ENCODE measurements around the gene KRTAP19-2.
"Not testable (repeated sequence)": the region's sequence is repeated elsewhere in the genome, so short reads cannot be mapped to it uniquely, and the experiment has no call there.

KRTAP19-2 gene, protein sequence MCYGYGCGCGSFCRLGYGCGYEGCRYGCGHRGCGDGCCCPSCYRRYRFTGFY

DNA sequence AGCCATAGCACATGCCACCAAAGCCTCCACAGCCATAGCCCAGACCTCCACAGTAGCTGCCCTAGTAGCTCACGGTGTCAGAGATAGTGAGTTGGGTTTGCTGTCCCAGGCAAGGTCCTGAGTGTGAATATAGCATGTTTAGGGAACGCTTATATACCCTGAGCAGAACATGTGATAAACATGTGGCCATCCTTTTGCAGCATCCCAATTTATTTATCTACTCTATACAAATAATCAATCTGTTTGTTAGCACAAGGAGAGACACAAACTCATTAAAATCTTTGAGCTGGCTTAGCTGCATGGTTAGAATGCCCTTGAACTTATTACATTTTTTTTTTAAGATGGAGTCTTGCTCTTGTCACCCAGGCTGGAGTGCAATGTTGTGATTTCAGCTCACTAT, at the start of gene KRTAP19-2:
KRTAP19-2 (minus strand) TSS at position 101 of the 400 bp plus-strand sequence; CDS start at position 13, 88 bp downstream.
- no peak for DNase-seq

DNA sequence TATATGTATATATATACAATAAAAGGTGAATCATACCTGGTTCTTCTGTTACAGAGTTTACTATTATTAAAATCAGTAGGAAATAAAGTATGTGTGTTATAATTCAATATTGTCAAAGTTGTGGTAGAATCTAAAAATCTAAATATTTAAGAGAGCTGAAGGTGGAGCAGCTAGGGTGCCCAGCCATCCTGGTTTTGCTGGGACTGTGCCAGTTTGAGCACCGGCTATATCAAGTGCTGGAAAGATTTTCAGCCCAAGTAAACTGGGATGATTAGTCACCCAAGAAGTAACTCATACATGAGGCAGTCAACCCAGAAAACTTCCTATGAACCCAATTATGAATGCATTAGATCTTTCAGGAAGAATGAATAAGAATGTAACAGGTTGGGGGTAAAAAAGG, 31.6 kb upstream of the KRTAP19-2 start:
- DNase-seq = no peak

DNA sequence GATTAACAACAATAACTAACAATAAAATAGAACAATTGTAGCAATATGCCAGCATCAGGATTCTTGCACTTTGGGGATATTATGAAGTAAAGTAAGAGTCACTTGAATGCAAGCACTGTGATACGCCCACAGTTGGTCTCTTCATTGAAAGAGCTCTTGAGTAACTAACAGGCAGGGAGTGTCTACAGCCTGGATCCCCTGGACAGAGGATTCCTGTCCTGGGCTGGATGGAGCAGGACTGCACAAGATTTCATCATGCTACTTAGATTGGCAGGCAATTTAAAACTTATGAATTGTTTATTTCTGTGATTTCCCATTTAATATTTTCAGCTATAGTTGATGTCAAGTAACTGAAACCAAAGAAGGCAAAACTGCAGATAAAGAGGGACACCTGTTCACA, 28.4 kb upstream of the KRTAP19-2 start:
- no peak for DNase-seq

DNA sequence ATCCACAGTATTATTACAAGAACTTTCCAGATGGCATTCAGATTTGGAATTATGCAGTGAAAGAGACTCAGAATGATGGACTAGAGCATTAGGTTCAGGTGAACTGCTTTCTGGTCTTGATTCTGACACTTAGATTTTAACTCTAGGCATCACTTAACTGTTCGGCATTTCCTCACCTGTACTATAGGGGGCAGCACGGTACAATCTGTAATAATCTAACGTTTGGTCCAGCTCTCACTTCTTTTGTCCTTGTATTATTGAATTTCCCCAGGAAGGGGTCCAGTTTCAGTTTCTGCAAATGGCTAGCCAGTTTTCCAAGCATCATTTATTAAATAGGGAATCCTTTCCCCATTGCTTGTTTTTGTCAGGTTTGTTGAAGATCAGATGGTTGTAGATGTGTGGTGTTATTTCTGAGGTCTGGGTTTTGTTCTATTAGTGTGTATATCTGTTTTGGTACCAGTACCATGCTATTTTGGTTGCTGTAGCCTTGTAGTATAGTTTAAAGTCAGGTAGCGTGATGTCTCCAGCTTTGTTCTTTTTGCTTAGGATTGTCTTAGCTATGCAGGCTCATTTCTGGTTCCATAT, 18.5 kb upstream of the KRTAP19-2 start:
- not testable (repeated sequence) for DNase-seq

DNA sequence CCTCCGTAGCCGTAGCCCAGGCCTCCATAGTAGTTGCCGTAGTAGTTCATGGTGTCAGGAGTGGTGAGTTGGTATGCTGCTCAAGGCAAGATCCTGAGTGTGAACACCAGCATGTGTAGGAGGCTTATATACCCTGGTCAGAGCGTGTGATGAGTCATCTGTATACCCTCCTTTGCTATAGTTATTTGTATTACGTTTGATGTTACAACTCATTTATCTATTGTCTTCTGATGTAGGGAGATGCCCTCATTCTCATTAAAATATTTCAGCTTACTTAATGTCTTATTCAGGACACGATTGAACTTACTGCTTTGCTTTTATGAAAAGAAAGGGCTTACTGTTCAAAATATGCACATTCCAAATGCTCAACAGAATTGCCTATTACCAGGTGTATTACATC, 14.8 kb upstream of the KRTAP19-2 start, which contains the start of gene KRTAP19-5:
KRTAP19-5 (minus strand) TSS at position 101 of the 400 bp plus-strand sequence; CDS start at position 50, 51 bp downstream.
- no peak for DNase-seq

DNA sequence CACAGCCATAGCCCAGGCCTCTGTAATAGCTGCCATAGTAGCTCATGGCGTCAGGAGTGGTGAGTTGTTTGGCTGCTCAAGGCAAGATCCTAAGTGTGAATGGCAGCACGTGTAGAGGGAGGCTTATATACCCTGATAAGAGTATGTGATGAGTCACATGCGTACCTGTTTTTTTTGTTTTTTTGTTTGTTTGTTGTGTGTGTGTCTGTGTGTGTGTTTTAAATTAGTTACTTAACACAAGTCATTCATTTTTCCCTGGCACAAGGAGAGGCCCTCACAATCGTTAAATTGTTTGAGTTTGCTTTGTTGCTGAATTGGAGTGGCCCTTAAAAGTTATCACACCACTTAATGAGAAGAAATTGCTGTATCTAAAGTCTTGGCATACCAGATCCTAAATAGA, 9.8 kb upstream of the KRTAP19-2 start, which contains the start of gene KRTAP19-4:
KRTAP19-4 (minus strand) TSS at position 101 of the 400 bp plus-strand sequence; CDS start at position 46, 55 bp downstream.
- DNase-seq = no peak

DNA sequence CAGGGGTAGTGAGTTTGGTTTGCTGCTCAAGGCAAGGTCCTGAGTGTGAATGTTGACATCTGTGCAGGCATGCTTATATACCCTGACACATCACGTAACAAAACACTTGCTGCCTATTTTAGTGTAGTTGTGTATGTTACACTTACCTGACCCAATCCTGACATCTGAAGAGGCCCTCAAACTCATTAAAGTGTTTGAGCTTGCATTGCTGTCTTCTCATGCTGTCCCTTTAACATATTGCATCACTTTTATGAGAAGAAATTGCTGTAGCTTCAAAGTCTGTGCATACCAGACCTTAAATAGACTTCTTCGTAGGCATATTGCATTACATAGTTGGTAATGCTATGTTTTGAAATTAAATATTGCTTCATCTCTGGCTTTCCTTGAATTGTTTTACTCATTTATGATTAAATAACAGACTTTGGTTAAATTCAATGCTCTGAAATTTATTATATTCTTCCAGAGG, 4.8 kb upstream of the KRTAP19-2 start, which contains the start of gene KRTAP19-3:
KRTAP19-3 (minus strand) TSS at position 51 of the 466 bp plus-strand sequence. CDS start 56 bp downstream, outside the sequence.
- DNase-seq = no peak

DNA sequence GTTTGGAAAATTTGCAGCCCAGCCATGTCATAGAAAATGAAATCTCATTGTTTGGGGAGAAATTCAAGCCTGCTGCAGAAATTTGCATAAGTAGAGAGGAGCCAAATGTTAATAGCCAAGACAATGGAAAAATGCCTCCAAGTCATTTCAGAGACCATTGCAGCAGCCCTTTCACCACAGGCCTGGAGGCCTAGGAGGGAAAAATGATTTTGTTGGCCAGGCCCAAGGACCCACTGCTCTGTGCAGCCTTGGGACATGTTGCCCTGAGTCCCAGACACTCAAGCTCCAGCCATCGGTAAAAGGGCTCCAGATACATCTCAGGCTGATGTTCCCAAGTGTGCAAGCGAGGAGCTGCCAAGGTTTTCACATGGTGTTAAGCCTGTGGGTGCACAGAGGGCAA, 1.1 kb downstream of the KRTAP19-2 start:
- no peak for DNase-seq

DNA sequence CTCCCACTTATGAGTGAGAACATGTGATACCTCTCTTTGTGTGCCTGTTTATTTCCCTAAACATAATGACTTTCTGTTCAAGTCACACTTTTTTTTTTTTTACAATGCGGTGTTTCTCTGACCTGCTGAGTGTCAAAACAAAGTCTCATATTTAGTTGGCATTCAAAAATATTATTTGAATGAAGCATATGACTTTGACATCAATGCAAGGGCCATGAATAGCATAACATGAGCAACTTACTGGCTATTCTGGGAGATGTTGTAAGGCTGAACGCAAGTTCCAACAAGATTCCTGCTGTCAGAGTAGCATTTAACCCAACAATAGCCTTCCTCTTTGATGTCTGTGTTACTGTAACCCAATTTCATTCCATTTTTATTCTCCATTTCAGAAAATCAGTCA, 5.1 kb downstream of the KRTAP19-2 start:
- no peak for DNase-seq

DNA sequence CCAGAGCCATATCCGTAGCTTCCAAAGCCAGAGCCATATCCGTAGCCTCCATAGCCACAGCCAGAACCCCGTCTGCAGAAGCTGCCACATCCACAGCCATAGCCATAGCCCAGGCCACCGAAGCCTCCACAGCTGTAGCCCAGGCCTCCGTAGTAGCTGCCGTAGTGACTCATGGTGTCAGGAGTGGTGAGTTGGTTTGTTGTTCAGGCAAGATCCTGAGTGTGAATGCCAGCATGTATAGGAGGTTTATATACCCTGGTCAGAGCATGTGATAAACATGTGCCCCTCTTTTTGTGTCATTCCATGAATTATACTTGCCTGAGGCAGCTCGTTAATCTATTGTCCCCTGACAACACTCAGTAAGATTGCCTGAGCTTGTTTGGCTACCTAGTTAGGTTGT, 7.1 kb downstream of the KRTAP19-2 start, which contains the start of gene KRTAP19-1:
KRTAP19-1 (minus strand) TSS at position 223 of the 400 bp plus-strand sequence; CDS start at position 173, 50 bp downstream.
- no peak for DNase-seq

DNA sequence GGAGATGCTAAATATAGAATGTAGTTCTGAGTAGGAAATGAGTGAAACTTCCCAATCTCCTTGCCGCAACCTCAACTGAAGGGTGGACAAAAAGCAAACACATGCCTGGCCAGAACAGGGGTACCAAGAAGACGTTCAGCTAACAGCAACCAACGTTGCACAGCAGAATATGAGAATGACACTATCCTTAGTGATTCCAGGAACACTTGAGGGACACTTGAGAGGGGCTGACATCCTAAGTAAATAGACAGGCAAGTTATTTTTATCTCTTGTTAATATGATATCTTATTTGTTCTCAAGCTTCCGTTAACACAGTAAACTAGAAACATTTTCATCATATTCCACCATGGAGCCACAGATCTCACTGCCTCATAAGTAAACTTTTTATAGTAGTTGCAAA, 8.0 kb downstream of the KRTAP19-2 start:
- no peak for DNase-seq

DNA sequence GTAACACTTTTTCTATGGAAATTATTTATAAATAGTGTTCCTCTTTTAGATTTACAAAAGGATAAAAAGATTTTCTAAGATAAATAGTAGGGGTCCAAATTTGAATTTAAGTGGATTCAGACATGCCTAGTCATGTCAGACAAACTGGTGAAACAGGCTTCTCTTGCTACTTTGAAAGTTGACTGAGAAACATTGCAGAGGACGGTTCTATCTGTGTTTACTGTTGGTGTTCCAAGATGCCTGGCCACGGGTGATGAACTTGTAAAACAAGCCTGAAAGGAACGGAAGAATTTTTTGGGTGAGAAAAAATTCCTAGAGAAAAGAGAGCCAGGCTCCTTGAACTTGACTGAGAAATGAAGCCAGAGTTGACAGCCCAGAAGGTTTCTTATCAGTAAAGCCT, 9.2 kb downstream of the KRTAP19-2 start:
- no peak for DNase-seq

DNA sequence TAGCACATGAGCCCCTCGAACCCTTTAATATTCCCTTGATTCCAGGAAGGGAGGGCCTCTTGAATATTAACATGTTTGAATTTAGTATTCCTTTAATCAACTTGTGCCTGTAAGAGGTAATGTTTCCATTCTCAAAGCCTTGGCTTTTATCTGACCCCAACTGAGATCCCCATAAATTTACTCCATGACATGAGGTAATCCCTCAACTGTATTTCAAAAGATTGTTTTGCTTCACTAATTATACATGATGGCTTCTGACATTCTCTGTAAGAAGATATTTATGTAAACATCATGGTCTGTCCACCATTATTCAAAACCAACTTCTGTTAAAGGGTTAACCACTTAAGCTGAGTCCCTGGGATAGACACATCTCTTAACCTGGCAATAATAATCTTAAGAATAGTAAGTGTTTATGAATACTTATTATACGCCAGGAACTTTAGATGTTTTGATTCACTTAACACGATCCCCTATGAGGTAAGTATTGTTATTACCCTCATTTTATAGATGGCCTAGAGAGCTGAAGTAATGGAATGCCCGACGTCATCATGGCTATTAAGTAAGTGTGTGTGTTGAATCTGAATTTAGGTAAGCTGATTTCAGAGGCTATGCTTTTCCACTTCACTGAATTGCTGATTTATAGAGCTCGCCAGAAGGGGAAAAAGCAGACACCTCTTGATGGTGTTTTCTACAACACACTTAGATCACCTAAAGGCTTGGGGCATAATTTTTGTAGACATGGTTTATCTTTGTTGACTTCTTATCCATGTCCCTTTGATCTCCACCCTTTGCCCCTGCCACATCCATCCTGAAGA, 18.1 kb downstream of the KRTAP19-2 start:
- no peak for DNase-seq

DNA sequence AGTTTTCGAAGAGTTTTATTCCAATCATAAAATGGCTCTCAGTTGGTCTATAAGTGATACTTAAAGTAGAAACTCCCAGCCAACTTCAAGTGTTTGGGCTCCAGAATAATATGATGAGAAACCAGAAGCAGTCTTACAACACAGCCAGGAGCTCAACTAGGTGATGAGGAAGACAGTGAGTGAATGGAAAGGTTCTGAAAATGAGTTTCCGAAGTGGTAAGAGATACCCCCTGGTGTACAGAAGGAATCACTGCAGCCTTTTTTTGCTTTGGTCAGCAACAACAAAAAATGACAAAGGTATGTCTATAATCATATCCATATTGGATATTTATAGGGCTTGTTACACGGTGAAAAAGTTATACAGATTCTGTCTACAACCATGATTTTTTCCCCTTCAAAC, 23.5 kb downstream of the KRTAP19-2 start:
- DNase-seq = no peak

DNA sequence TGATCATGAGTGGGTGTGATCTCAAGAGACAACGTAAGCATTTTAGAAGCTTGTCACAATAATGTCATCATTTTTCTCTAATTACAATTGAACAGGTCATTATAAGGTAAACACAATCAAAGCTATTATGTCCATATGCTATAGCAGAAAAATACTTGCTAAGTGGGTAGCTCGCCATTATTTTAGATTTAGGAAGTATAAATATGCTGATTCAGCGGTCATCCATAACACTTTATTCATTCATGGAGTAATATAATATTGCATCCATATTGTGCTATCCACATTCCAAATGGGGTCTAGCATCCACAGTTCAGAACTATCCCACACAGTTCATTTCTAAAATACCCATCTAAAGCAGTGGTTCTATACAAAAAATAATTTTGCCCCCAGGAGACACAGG, 38.7 kb downstream of the KRTAP19-2 start:
- no peak for DNase-seq

DNA sequence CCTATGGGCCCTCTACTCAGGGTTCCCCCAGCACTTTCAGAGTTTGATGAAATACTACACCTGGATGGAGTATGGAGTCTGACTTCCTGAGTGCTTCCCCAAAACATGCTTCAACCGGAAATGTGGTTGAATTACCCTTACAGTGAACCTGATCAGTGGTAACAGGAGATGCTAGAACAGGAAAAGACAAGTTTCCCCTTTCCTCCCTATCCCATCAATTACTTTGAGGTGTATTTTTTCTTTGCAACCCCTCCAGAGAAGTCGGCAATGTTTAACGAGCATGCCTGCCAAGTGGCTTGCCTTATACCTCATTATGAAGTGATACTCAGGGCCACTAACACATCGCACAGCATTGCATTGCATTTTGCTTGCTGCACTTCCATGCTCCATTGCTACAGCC, 40.2 kb downstream of the KRTAP19-2 start:
- DNase-seq = no peak

DNA sequence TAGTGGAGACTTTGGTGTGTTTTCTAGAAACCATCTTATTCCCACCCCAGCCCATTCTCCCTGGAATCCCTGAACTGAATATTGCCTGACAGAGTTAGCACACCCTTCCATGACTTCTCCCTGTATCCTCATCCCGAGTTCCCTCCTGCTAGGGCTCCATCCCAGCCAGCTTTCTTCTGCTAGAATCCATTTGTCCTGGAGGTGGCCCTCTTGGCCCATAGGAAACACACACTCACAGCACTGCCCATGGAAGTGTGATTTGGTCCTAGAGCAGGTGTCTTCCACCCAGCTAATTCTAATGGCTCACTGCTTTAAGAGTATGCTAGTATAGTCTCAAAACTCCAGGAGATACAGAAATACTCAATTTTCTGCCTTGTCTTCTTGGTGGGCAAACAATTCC, 43.0 kb downstream of the KRTAP19-2 start:
- no peak for DNase-seq

DNA sequence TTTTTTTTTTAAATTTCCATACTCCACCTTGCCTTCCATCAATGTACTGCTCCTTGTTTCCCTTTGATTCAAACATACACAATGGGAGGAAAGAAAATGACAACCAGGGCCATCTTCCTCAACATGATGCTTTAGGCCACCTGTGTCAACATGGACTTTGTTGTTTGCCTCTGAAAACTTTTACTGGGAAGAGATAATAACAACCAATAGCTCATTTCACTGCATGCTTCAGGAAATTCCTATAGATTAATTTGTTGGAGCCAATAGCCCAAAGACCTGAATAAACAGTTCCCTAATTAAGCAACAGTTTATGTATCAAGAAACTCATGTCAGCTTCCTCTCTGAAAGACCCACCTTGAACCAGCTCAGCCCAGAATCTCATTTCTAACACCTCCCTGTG, 44.0 kb downstream of the KRTAP19-2 start:
- no peak for DNase-seq

DNA sequence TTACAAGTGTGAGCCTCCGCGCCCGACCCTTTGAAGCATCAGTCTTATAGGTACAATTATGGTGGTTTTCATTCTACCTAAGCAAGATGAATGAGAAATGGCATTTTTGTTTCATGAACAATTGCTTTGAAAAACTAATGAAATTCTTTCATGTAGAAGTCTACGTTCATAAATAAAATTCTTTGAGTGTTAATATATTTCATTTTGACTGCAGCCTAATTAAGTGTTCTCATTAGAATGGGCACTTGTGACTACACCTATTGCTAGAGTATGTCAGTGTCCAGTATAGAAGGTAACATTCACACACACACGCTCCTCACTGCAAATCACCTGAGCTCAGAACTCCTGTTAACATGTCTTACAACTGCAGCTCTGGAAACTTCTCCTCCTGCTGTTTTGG, 47.3 kb downstream of the KRTAP19-2 start, which contains the start of gene KRTAP15-1:
KRTAP15-1 (plus strand) TSS at position 301 of the 400 bp plus-strand sequence; CDS start at position 354, 53 bp downstream.
- no peak for DNase-seq
